ENCODE measurements around the gene ARMH3. TPM values are rescaled to one million over a fixed set of nuclear protein-coding genes. Genes with fewer than 3 reads are reported as not detected.

ARMH3 gene
- total RNA-seq, 1 donor from 2014 or later = 6.3 TPM

GRCh38 chr10:101968940-101969321 lies 87.0 kb downstream of the ARMH3 start:
- Histone ChIP-seq H3K27me3 (ENCODE audit: control insufficient read depth, insufficient read depth, low read length) (no peaks in the 10 kb centered on the region), H3K4me3 (ENCODE audit: low read depth, low read length) (no peak overlapping the region), H3K36me3 (ENCODE audit: control insufficient read depth, insufficient read depth, low read length) (no peaks in the 10 kb centered on the region)
- no peak for TF ChIP-seq CTCF (IDR thresholded peaks at IDR 0.05; ENCODE audit: insufficient read depth, low read length, severe bottlenecking)
- FAIRE-seq (no peak), DNase-seq (ENCODE audit: low read depth) (no peak)

GRCh38 chr10:101968286-101968939 lies 87.6 kb downstream of the ARMH3 start:
- no peak for FAIRE-seq
- Histone ChIP-seq H3K4me3 (ENCODE audit: low read depth, low read length) (no peak overlapping the region), H3K27me3 (ENCODE audit: control insufficient read depth, insufficient read depth, low read length) (no peaks in the 10 kb centered on the region), H3K36me3 (ENCODE audit: control insufficient read depth, insufficient read depth, low read length) (no peaks in the 10 kb centered on the region)
- TF ChIP-seq CTCF (IDR thresholded peaks at IDR 0.05; ENCODE audit: insufficient read depth, low read length, severe bottlenecking) = no peak
- no peak for DNase-seq (ENCODE audit: low read depth)

- no peak for TF ChIP-seq CTCF (IDR thresholded peaks at IDR 0.05; ENCODE audit: insufficient read depth, low read length, severe bottlenecking)
- no peaks in the 10 kb centered on the region for H3K36me3 ChIP-seq (ENCODE audit: control insufficient read depth, insufficient read depth, low read length)
- H3K27me3 ChIP-seq (ENCODE audit: control insufficient read depth, insufficient read depth, low read length) = no peaks in the 10 kb centered on the region
- no peak overlapping the region for H3K4me3 ChIP-seq (ENCODE audit: low read depth, low read length)
- DNase-seq (ENCODE audit: low read depth) (peak; percentile 54), FAIRE-seq (no peak)
Measured at GRCh38 chr10:101967713-101968112, 88.3 kb downstream of the ARMH3 start.

- no peaks in the 10 kb centered on the region for H3K36me3 ChIP-seq (ENCODE audit: control insufficient read depth, insufficient read depth, low read length)
- TF ChIP-seq CTCF (IDR thresholded peaks at IDR 0.05; ENCODE audit: insufficient read depth, low read length, severe bottlenecking) = no peak
- DNase-seq (ENCODE audit: low read depth) = no peak
- H3K4me3 ChIP-seq (ENCODE audit: low read depth, low read length) = no peak overlapping the region
- H3K27me3 ChIP-seq (ENCODE audit: control insufficient read depth, insufficient read depth, low read length) = no peaks in the 10 kb centered on the region
- no peak for FAIRE-seq
Measured at GRCh38 chr10:101967119-101967518, 88.9 kb downstream of the ARMH3 start.

- no peaks in the 10 kb centered on the region for H3K36me3 ChIP-seq (ENCODE audit: control insufficient read depth, insufficient read depth, low read length)
- no peak overlapping the region for H3K4me3 ChIP-seq (ENCODE audit: low read depth, low read length)
- DNase-seq (ENCODE audit: low read depth) (no peak), FAIRE-seq (no peak)
- no peak for TF ChIP-seq CTCF (IDR thresholded peaks at IDR 0.05; ENCODE audit: insufficient read depth, low read length, severe bottlenecking)
- no peaks in the 10 kb centered on the region for H3K27me3 ChIP-seq (ENCODE audit: control insufficient read depth, insufficient read depth, low read length)
Measured at GRCh38 chr10:101965075-101965765, 90.8 kb downstream of the ARMH3 start.

All from bronchial epithelial cell (primary cell).